Sigmoid colon (tissue), 4 donors: ENCODE data around the gene ZNF624.

Experiments
- CTCF ChIP-seq, 4 experiments: fragments of 450-650 bp in 3 of 4; fragments of 200-600 bp in 1 of 4; IDR thresholded peaks; one replicate each; pipeline ENCODE4 v1.5.1; 2016 to 2019; ENCODE audit warnings: antibody characterized with exemption in 4 of 4, mild to moderate bottlenecking in 3 of 4, moderate library complexity in 2 of 4
- EP300 ChIP-seq, 4 donors: sonication (generic); formaldehyde crosslinking; IDR thresholded peaks; one replicate each; pipeline ENCODE4 v1.6.1; 2017; ENCODE audit warnings: antibody characterized with exemption in 4 of 4
- POLR2A ChIP-seq, 2 donors: fragments of 450-650 bp; IDR thresholded peaks; one replicate each; pipeline ENCODE4 v1.6.1; 2016; ENCODE audit warnings: antibody characterized with exemption in 2 of 2, mild to moderate bottlenecking in 2 of 2, moderate library complexity in 2 of 2

- TF ChIP-seq CTCF (IDR thresholded peaks at IDR 0.05) (no peak), POLR2A (IDR thresholded peaks at IDR 0.05) (no peak), EP300 (IDR thresholded peaks at IDR 0.05) (no peak)
Measured at GRCh38 chr17:16573466-16573865, 80.2 kb downstream of the ZNF624 start.
